Measurements from ENCODE around the gene CELF2.

Gene CELF2

DNA sequence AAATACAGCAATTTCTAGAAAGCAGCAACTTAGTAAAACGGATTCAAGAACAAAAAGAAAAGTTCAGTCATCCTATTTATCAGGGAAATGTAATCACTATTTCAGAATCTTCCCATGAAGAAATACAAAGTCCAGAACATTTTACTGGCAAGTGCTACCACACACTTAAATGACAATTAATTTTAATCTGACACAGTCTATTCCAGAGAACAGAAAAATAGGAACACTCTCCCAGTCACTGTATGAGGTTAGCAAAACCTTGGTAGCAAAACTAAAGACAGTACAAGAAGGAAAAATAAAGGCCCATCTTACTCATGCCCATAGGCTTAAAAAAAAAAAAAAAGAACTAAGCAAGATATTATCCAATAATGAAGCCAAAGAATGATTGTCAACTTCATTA, 295.8 kb downstream of the CELF2 start:
- DNase-seq = no peak

DNA sequence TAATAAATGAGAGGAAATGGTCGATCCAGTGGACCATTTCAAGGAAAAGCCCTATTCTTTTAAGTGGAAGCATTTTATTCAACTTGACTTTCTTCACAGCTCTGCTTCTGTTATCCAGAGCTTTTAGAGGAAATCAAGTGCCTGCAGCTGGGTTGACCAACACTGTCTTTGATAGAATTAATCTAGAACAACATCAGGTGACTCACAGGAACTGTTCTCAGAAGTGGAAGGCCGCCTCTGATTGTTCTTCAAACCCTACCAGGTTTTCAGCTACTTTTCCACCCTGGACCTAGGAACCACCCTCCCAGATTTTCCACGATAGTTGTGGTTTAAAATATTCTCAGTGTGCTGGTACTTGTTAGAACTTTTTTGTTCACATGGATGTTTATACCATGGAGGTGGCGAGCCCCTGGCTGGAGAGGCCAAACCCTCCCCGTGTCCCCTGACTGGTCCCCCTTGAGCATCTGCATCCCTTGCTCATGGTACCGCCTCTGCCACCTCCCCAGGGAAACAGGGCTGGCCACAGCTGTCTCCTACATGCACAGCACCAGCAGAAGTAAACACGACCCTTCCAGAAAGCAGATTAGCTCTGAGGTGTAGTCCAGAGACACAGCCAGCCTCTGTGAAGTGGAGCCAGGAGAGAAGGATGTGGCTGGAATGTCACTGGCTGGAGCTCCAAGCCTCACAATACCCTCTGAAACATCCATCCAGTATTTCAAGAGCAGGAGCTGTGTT, 300.4 kb downstream of the CELF2 start:
- DNase-seq = no peak

DNA sequence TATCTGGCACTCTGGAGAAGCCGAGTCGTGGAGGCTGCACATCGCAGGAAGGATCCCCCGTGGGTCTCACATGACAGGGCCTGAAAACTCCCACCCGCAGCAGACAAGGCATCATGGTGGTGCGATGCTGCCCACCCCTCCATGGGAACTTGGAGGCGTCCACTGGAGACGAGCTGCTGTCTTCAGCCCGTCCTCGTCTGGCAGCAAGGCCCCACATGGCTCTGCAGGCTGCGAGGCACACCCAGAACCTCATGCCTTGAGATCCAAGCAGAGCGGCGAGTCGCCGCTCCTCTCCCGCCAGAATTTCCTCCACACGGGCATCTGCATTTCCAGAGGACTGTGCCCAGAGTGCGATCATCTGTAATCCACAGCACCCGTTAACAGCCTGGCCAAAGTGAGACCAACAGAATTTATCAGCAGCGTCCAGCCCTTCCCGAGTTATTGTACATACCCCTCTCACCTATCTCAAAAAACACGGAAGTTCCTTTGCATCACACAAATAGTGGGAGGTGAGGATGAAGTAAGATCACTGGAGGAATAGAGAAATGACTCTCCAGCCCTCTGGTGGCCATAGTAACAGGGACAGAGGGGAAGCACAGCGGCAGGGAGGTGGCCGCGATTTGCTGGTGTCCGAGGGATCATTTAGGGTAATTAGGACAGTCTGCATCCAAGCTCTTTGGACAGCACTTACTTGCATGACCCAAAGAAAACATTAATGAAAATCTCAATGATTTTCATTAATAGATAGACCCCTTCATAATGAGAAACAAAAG, 301.3 kb downstream of the CELF2 start:
- no peak for DNase-seq

DNA sequence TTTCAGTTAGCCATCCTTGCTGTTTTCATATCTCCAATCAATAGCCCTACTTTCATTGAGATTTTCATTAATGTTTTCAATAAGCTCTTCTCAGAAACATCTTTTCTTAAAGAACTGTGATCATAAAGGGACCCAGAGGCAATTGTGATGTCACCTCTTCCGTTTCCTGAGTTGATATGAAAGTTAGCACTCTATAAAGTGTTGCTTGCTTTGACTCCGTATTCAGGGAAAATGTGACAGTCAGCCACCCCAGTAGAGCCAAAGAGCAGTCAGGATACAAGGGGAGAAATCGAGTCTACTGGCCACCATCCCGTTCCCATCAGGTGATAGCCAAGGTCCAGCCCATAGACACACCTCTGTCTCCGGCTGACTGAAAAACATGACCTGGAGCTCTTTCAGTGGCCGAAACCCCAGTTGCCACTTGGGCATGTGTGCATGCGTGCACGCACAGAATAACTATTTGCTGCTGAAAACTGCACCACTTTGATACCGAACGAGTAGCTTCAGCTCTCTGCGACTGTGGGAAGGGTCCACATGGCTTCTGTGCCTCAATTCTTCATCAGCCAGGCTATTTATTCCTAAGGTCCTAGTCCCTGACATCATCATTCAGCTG, 302.4 kb downstream of the CELF2 start:
- no peak for DNase-seq

DNA sequence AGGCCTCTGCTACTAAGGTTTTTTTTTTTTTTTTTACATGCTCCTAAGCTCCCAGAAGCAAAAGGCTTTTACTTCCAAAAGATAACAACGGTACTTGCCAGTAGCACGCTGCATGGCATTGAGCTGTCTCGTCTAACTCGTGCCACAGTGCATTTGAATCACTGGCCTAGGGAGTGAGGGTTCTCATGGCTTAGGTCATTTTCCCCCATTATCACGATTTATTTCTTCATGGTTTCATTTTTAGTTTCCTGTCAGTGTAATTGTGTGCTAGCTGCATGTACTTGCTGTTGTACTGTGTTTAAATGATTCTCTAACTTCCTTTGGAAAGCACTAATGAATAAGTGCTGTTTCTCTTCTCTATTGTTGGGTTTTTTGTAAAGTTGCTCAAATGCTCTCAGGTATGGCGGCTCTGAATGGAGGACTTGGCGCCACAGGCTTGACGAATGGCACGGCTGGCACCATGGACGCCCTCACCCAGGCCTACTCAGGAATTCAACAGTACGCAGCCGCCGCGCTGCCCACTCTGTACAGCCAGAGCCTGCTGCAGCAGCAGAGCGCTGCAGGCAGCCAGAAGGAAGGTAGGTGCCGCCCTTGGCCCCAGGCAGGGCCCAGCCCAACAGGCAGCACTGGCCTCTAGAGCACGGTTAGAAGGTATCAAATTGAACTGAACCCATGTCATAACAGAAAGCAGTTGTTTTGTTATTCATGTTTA, 303.3 kb downstream of the CELF2 start:
- no peak for DNase-seq

DNA sequence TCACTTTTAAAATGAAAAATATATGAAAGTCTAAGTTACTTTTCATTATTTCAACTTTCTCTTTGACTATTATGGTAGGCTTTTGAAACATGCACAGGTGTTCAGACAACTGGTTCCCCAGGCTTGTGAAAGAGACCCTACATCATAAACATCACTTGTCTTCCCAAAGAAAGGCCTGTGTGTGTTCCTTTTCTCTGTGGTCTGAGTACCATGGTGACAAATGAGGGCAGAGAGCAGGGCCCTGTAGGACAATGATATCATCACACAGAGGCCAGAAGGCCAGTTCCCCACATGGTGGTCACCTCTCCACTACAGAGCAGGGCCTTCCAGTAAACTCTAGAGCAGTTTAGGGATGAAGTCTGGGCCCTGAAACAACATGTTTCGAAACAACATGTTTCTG, 305.0 kb downstream of the CELF2 start:
- no peak for DNase-seq

DNA sequence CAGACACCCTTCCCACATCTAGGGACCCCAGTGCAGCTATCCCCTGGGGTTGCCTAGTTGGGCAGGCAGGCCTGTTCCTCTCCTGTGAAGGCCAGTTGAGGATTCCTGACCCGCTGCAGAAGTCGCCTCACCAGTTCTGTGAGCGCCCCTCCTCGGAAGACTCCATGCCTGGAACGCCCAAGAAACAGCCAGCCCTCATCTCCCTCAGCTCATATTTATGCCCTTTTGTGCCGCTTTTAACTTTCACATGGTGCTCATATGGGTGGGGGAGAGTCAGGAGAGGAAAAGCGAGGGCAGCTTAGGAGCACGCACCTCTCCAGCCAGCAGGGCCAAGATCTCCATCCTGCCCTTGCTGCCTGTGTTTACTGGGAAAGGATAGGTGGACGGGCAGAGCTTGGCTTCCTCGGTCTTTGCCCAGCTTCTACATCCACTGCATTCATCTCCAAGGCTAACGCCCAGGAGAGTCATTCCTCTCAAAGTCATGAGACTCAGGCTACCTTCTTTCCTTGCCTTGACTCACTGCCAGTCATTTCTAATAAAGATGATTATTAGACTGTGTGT, 307.2 kb downstream of the CELF2 start:
- no peak for DNase-seq

DNA sequence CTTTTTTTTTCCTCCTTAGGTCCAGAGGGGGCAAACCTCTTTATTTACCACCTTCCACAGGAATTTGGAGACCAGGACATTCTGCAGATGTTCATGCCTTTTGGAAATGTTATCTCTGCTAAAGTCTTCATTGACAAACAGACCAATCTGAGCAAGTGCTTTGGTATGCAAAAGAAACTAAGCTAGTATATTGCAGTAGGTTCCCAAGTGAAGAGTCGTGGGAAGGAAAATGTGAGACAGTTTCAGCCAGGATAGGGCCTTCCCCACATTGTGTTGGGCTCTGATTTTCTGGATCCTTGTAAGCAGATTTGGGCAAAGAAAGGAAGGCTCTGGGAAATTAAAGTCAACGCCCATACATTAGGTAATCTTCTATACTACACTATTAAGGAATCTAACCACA, 308.1 kb downstream of the CELF2 start:
- no peak for DNase-seq

DNA sequence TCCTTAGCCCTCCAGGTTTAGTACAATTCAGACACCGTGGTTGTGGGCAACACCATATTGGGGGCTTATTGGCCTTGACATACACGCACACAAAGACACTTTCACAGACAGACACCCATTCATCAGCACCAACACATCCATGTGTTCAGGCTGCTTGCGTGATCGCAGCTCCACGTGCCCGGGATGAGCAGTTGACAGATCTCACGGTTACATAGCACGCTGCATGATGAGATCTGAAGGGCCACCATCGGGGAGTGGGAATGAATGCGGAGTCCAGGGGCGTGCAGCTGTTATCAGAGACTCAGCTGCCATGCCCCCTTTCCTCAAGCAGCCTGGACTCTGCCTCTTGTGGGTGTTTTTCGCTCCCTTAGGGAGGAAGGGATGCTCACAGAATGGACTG, 308.6 kb downstream of the CELF2 start:
- DNase-seq = no peak

DNA sequence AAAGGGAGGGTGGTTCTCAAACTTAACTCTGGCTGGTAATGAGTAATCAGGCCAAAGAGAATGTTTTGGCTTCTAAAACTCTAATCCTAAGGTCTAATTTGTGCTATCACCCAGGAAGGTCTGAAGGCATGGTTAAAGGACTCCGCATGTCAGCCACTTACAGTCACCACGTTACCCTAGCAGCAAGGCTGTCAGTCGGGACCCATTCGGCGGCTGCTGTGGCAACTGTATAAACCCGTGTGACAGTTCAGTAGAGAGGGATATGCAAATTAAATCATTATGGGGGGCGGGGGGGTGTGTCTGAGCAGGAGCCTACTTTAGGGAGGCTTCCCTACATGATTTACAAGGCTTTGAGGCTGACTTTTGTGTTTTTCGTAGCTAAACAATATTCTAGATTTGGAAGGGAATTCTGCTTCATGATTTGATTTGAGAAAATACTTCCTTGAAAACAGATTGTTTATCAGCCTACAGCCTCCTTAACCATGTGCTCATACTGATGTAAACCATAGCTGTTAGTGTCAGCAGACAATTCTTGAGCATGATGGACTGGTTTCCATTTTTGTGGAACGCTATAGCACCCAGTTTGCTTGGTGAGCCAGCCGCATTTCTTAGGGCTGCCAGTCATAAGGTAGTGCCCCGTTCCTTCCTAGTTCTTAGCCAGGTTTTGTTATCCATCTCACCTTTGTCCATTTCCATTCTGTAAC, 309.4 kb downstream of the CELF2 start:
- no peak for DNase-seq

DNA sequence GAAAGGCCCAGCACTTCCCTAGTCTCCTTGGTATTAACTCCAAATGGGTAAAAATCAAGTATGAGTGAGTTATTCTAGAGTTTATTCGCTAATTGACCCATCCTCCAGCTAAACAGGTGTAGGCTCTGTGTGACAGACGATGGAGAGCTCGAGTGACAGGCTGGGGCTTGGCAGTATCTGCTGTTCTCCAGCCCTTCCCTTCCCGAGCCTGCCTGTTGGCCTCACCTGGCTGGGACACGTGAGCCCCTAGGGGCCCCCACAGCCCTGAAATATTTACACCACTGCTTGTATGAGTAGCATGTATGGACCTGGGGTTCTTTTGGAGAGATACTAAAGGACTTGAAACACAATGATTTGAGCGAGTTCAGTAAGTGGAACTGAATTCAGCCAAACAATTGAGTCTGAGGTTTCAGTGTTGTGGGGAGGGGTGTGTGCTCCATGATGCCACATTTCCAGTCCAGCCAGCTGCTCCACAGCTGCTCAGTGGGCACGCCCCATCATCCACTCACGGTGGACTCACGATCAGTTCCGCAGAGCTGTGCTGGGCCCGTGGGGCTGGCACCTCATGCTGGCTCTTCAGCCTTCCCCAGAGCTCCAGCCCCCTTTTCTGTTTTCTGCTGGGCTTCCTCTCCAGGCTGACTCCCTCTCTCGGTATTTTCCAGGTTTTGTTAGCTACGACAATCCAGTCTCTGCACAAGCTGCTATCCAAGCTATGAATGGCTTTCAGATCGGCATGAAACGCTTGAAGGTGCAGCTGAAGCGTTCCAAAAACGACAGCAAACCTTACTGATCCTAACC, 310.8 kb downstream of the CELF2 start:
- no peak for DNase-seq

DNA sequence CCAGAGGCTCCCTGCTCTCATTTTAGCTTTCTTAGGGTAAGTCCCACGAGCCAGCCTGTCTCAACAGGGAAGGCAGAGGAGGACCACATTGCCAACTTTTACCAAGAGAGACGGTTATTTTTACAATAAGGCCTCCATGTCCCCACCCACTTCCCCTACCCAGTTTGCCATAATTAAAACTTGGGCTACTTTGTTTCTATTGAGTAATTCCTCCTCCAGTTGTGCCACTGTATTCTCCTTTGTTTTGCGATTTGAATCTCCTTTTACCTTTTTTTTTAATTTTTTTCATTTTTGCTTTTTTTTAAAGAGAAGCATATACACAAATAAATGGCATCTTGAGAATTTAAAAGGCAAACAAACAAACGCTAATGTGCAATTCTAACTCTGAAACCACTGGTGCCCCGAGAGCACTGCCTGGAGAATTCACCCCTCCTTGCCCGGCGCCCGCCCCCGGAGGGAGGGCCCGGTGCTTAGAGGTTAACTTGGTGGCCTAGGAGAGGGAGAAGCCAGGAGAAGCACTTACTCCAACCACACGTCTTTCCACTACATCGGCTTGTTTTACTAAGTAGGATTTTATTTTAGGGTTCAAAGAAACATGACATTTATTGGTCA, 311.5 kb downstream of the CELF2 start:
- no peak for DNase-seq

DNA sequence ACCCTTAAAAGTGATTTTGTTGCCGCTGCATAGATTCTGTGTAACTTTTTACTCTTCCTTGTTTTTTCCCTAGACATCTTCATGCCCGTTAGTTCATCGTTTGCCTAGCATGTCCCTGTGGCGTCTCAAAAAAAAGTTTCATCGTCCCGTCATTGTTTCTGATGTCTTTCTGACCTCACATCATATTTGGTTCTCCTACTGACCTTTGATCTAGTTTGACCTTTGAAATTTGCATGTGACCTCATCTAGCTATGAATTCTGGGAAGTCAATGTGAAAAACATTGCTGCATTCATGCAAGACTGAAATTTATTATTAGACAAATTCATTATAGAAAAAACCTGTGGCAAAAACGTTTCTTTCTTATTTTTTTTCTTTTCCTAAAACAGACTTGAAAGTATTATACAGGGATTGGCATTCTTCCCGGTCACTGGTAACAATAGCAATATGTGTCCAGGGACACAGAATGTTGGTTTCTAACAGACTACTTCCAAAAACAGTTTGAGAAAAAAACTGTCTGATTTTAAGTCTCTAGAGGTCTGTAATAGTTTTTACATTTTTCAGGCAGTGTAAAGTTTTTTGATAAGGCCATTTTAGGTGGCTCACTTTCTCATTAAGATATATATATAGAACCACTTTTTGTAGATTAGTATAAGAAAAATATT, 312.8 kb downstream of the CELF2 start:
- no peak for DNase-seq

DNA sequence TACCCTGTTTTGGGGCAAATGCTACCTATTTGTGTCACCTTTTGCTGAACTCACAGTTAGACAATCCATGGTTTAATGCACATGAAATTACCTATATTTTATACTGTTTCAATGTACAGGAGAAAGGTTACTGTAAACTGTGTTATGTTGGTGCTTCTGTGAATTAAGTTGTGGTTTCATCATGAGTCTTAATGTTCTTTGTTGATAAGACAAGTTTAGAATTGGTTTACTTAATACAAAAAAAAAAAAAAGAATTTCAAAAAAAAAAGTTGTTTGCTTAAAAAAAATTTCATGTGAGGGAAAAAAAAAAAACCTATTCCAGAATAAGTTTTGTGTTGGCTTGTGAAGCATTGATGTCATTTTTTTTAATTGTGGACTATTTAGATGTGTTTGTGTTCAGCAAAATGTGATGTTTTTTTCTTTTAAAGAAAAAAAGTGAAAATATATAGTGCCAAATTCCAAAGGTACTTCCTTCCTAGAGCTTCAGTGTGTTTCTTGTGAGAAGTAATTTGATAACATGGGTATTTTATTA, 313.4 kb downstream of the CELF2 start:
- no peak for DNase-seq

DNA sequence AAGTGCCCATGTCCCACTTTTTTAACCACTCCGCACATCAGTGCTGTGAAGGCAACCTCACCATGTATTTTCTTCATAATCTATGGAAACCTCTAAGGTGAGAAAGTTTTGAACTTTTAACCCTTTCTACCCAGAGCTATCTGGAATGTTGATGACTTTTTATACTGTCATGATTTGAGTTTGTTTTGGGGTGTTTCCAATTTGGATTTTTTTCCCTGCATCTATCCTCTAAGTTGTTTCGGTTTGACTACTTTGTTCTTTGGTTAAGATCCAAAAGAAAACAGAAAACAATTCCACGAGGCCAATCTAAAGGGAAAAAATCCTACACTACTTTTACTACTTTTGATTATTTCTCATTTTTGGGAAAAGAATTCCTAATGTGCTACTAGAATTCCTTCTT, 314.1 kb downstream of the CELF2 start:
- DNase-seq = no peak

DNA sequence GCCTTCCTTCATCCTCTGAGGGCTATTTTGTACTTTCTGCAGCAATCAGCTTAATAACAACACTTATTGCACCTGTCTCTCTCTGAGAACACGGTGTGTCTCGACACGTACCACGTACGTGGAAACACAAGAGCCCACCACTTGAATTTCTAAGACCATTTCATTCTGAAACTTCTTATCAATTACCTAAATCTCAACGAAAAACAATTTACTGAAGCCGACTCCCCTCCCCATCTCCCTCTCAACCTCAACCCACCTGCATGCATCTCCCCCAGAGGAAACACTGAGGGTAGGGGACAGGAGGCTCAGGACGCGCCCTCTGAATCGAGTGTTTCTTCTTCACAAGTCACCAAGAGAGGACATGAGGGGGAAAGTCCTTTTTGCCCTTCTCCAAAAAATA, 315.2 kb downstream of the CELF2 start:
- no peak for DNase-seq

DNA sequence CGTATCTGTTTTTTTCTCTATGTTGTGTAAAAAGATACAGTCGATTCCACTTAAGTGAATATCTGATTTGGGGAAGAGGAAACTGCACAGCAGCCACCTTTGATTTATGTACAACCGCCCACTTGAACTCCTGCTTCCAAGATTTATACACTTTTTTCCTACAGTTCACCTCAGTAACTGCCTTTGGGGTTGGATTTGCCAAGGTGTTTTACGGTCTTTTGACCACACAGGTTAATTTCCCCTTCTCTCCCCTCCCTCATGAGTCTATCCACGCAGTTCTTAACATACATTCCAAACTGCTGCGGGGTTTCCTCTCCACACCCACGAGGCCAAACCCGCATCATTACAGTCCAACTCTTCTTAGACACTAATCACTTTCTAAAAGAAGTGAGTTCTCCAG, 316.8 kb downstream of the CELF2 start:
- DNase-seq = no peak

DNA sequence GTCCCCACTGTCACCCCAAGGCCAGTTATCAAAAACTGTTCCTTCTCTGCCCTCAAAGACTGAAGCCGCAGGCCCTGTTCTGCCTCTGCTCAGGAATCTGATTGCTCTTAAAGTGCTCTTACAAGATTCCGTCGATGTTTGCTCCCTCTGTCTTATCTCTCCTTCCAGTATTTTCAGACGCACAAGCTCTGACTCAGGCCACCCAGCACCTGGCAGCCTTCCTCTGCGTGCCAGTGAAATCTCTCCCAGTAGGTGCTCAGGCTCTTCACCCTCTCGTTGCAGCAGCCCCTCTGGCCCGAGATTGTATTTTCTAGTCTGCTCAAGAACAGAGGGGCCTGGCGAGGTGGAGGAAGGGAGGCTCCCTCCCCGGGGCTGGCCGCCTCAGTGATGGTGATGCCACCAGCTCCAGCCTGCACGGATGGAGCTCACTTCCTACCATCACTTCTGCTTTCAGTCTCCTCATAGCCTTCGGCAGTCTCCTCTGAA, 317.5 kb downstream of the CELF2 start:
- no peak for DNase-seq

DNA sequence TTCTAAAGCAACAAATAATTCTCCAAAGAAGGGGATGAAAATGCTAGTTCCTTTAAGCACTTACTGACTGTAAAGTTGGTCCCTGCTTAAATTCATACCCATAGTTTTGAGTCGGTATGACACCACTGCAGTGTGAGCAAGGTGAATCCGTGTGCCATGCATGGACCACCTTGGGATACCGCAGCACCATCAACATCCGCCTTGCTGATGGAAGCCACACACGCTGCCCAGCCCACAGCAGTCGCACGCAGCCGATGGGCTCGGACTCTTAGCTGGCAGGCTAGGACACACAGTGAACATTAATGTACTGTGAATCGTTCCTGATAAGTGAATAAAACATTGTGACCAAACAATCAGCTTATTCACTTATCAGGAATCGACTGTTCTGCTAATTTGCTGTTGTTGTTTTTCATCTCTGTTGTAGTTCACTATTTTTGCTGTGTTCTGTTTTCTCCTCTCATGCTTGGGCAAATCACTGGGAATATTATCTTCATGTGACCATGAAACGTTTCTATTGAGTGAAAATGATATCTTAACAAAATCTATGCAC, 318.3 kb downstream of the CELF2 start:
- DNase-seq = no peak

DNA sequence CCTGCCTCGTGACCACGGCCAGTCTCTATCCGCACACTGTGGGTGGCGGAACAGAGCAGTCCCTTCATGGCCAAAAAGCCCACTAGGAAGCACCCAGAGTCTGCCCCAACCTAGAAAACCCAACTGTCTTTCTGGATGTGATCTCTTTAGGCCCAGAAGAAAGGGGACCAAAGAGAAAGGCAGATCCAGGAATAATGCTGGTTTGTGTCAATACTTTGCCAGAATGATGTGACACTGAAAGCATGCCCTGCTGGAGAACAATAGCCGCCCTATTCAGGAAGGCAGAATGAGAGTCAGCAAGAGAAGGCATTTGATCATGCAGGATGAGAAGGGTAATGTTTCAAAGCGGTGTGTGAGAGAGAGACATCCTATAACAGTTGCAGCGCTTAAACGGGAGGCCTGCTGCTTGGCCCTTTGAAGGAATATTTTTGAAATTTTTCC, 319.1 kb downstream of the CELF2 start:
- DNase-seq = no peak
